ENCODE measurements around the gene CKAP2L. TPM values are rescaled to one million over a fixed set of nuclear protein-coding genes. Genes with fewer than 3 reads are reported as not detected.

The CKAP2L gene
- polyA plus RNA-seq, 1 donor = 6.2 TPM

GRCh38 chr2:112692918-112693317, 71.5 kb downstream of the CKAP2L start:
- no CpG with 5 or more reads among the region's 1 CpG for WGBS (ENCODE audit: insufficient coverage, low lambda C conversion rate)
- H3K27ac ChIP-seq (ENCODE audit: low read length) = peak overlapping the region; percentile 94
- no peaks in the 10 kb centered on the region for H3K9me3 ChIP-seq (ENCODE audit: control insufficient read depth, low read depth, low read length)
- no peak overlapping the region for H3K4me3 ChIP-seq (ENCODE audit: low read length)
- no peak for DNase-seq
- no peaks in the 10 kb centered on the region for H3K36me3 ChIP-seq (ENCODE audit: control insufficient read depth, insufficient read depth, low read length)
- H3K27me3 ChIP-seq (ENCODE audit: control insufficient read depth, insufficient read depth, low read length) = no peaks in the 10 kb centered on the region
- peaks cover 20% of the 10 kb centered on the region for H3K4me1 ChIP-seq (ENCODE audit: control insufficient read depth, insufficient read depth, low read length)

- WGBS (ENCODE audit: insufficient coverage, low lambda C conversion rate) = no CpG with 5 or more reads among the region's 5 CpGs
- peaks cover 20% of the 10 kb centered on the region for H3K4me1 ChIP-seq (ENCODE audit: control insufficient read depth, insufficient read depth, low read length)
Measured at GRCh38 chr2:112692495-112692911, 71.9 kb downstream of the CKAP2L start.

GRCh38 chr2:112691881-112692281, 72.5 kb downstream of the CKAP2L start:
- Histone ChIP-seq H3K27ac (ENCODE audit: low read length) (peak overlapping the region; percentile 94), H3K9me3 (ENCODE audit: control insufficient read depth, low read depth, low read length) (no peaks in the 10 kb centered on the region), H3K27me3 (ENCODE audit: control insufficient read depth, insufficient read depth, low read length) (no peaks in the 10 kb centered on the region), H3K36me3 (ENCODE audit: control insufficient read depth, insufficient read depth, low read length) (no peaks in the 10 kb centered on the region), H3K4me3 (ENCODE audit: low read length) (no peak overlapping the region), H3K4me1 (ENCODE audit: control insufficient read depth, insufficient read depth, low read length) (peaks cover 20% of the 10 kb centered on the region)
- no peak for DNase-seq
- WGBS (ENCODE audit: insufficient coverage, low lambda C conversion rate) = no CpG with 5 or more reads among the region's 4 CpGs

More at GRCh38 chr2:112692495-112692911, 71.9 kb downstream of the CKAP2L start:
- H3K27me3 ChIP-seq (ENCODE audit: control insufficient read depth, insufficient read depth, low read length) = no peaks in the 10 kb centered on the region
- no peak overlapping the region for H3K4me3 ChIP-seq (ENCODE audit: low read length)
- H3K36me3 ChIP-seq (ENCODE audit: control insufficient read depth, insufficient read depth, low read length) = no peaks in the 10 kb centered on the region
- H3K9me3 ChIP-seq (ENCODE audit: control insufficient read depth, low read depth, low read length) = no peaks in the 10 kb centered on the region
- peak; percentile 97 to 99 for DNase-seq
- H3K27ac ChIP-seq (ENCODE audit: low read length) = peak overlapping the region; percentile 94

- Histone ChIP-seq H3K36me3 (ENCODE audit: control insufficient read depth, insufficient read depth, low read length) (no peaks in the 10 kb centered on the region), H3K27ac (ENCODE audit: low read length) (no peak overlapping the region), H3K27me3 (ENCODE audit: control insufficient read depth, insufficient read depth, low read length) (no peaks in the 10 kb centered on the region), H3K4me1 (ENCODE audit: control insufficient read depth, insufficient read depth, low read length) (peaks cover 20% of the 10 kb centered on the region), H3K9me3 (ENCODE audit: control insufficient read depth, low read depth, low read length) (no peaks in the 10 kb centered on the region), H3K4me3 (ENCODE audit: low read length) (no peak overlapping the region)
- peak in 1 of 2 donors; percentile 61 for DNase-seq
- no CpG with 5 or more reads among the region's 9 CpGs for WGBS (ENCODE audit: insufficient coverage, low lambda C conversion rate)
Measured at GRCh38 chr2:112690853-112691401, 73.5 kb downstream of the CKAP2L start.

- Histone ChIP-seq H3K36me3 (ENCODE audit: control insufficient read depth, insufficient read depth, low read length) (no peaks in the 10 kb centered on the region), H3K27me3 (ENCODE audit: control insufficient read depth, insufficient read depth, low read length) (no peaks in the 10 kb centered on the region), H3K27ac (ENCODE audit: low read length) (no peak overlapping the region), H3K4me3 (ENCODE audit: low read length) (no peak overlapping the region), H3K4me1 (ENCODE audit: control insufficient read depth, insufficient read depth, low read length) (peaks cover 20% of the 10 kb centered on the region), H3K9me3 (ENCODE audit: control insufficient read depth, low read depth, low read length) (no peaks in the 10 kb centered on the region)
- DNase-seq = no peak
- WGBS (ENCODE audit: insufficient coverage, low lambda C conversion rate) = 93% methylated on average over 2 of the region's 14 CpGs
Measured at GRCh38 chr2:112688086-112688880, 76.1 kb downstream of the CKAP2L start.

GRCh38 chr2:112687522-112687921, 76.9 kb downstream of the CKAP2L start:
- Histone ChIP-seq H3K27ac (ENCODE audit: low read length) (no peak overlapping the region), H3K4me3 (ENCODE audit: low read length) (no peak overlapping the region), H3K9me3 (ENCODE audit: control insufficient read depth, low read depth, low read length) (no peaks in the 10 kb centered on the region), H3K4me1 (ENCODE audit: control insufficient read depth, insufficient read depth, low read length) (peaks cover 15% of the 10 kb centered on the region), H3K27me3 (ENCODE audit: control insufficient read depth, insufficient read depth, low read length) (no peaks in the 10 kb centered on the region), H3K36me3 (ENCODE audit: control insufficient read depth, insufficient read depth, low read length) (no peaks in the 10 kb centered on the region)
- WGBS (ENCODE audit: insufficient coverage, low lambda C conversion rate) = 83% methylated on average over 1 of the region's 6 CpGs
- DNase-seq = no peak

Other genes with a start within 250 kb of the CKAP2L start
- gene POLR1B, start 222.1 kb downstream of the CKAP2L start, polyA plus RNA-seq = 23.7 TPM
- gene CHCHD5, start 180.0 kb downstream of the CKAP2L start, polyA plus RNA-seq = 27.4 TPM
- gene SLC20A1, start 118.7 kb downstream of the CKAP2L start, polyA plus RNA-seq = 42.1 TPM
- 2.6 TPM for gene NT5DC4, start 43.6 kb downstream of the CKAP2L start, polyA plus RNA-seq
- gene IL1A, start 19.9 kb upstream of the CKAP2L start, polyA plus RNA-seq = 0.09 TPM
- 3.9 TPM for gene IL1B, start 72.2 kb upstream of the CKAP2L start, polyA plus RNA-seq
- gene IL37, start 146.6 kb upstream of the CKAP2L start, polyA plus RNA-seq = 1.6 TPM
- gene IL36G, start 213.4 kb upstream of the CKAP2L start, polyA plus RNA-seq = 0.51 TPM
- not detected for gene IL36A, start 240.8 kb upstream of the CKAP2L start, polyA plus RNA-seq